HG02588 (cell line): ENCODE results near the gene TDP2.
"Not testable (repeated sequence)": the region's sequence is repeated elsewhere in the genome, so short reads cannot be mapped to it uniquely, and the experiment has no call there.

Experiments
- ATAC-seq: cut with Tn5 transposase; IDR thresholded peaks from one replicate; pipeline ENCODE4 v1.9.1; 2021; ENCODE audit warnings: mild to moderate bottlenecking, moderate library complexity; ENCODE audit not compliant: unreplicated experiment

The TDP2 gene

DNA sequence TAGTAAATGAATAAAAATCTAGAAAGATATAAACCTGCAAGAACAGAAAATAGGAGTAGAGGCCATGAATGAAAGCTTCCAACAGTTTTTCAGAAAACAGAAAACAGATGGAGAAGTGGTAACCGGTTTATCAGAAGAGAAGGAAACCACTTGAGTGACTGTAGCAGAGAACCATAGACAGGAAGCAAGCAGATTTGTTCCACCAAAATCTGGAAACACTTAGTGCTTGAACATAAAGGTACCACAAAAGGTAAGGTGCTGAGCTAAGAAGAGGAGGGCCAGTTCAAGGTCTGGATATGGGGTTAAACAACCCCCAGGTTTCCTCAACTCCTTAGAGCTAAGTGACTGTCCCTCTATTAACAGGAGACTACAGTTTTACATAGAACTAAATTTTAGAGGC lies 11.5 kb downstream of the TDP2 start:
- ATAC-seq, result no peak

DNA sequence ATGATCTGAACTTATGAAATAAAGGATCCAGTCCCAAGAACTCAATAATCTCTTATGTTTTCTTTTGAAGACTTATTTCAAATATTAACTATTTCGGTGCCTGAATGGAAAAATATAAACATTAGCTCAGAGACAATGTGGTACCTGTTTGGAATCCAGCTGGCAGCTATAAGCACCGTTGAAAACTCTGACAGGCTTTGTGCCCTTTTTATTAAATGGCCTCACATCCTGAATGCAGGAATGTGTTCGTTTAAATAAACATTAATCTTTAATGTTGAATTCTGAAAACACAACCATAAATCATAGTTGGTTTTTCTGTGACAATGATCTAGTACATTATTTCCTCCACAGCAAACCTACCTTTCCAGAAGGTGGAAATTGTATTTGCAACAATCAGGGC lies 16.3 kb downstream of the TDP2 start:
- ATAC-seq, result no peak

DNA sequence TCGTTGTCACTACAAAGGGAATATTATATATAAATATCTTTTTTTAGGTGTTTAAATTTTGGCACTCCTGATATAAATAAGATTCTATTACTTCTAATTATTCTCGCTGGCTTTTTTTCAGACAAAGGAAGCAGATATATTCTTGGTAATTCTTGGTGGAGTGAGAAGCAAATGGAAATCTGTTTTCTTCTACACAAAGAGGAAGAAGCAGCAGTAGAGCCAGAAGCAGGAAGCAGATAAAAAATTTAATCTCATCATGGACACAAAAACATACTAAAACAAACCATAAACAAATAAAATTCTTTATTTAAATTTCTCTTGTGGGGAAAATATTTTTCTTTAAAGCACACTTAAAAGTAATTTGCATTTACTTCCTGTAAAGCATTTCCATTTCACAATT lies 17.0 kb downstream of the TDP2 start:
- ATAC-seq, result no peak

DNA sequence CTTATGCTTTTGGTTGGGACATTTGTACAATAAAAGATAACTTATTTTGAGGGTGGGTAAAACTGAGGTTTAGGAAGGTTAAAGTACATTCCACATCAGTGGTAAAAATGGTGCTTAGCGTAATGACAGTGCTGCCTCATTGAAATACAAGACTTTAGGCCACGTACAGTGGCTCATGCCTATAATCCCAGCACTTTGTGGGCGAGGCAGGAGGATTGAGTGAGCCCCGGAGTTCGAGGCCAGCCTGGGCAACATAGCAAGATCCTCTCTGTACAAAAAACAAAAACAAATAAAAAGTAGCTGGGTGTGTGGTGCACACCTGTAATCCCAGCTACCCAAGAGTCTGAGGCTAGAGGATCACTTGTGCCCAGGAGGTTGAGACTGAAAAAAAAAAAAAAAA lies 18.4 kb downstream of the TDP2 start:
- no peak for ATAC-seq

DNA sequence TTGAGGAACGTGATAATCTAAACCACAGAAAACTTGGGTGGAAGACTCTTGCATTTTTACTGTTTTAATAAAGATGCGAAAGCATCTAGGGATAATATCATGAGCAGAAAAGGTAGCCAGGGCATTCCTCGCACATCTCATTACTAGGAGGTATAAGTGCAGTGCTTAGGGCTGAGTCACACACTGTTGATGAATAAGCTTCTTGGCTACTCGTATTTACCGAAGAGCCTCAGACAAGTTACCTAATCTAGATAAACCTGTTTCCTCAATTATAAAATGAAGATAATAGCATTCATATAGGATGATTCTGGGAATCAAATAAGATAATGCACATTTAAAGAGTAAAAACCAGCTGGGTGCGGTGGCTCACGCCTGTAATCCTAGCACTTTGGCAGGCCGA lies 19.9 kb downstream of the TDP2 start:
- no peak for ATAC-seq

DNA sequence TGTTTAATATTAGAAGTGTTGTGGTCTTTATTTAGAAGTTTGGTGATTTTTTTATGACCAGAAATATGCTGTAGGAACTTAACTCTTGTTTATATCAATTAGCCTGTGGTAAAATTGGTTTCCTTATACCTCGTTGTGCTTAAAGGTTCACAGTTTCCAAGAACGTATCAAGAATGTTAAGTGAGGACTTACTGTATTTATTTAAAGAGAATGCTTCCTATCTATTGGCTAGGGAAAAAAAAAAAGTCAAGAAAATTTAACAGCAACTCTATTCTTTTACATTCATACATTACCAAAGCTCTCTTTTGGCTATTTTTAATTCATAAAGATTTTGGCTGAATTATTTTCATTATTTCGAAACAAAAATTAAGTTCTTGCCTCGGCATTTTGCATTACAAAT lies 22.3 kb downstream of the TDP2 start:
- no peak for ATAC-seq

DNA sequence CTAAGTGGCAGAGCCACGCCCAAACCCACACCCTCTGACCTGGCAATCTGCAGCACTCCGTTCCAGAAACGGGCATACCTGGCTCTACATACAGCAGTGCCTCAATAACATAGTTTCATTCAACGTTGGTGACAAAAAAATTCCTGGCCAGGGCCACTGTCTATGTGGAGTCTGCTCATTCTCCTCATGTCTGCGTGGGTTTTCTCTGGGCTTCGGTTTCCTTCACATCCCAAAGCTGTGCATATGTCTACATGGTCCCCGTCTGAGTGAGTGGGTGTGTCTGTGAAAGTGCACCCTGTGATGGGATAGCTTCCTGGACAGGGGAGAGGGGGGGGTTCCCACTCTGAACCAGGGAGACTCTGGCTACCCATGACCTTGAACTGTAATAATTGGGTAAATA lies 22.8 kb downstream of the TDP2 start:
- no peak for ATAC-seq

DNA sequence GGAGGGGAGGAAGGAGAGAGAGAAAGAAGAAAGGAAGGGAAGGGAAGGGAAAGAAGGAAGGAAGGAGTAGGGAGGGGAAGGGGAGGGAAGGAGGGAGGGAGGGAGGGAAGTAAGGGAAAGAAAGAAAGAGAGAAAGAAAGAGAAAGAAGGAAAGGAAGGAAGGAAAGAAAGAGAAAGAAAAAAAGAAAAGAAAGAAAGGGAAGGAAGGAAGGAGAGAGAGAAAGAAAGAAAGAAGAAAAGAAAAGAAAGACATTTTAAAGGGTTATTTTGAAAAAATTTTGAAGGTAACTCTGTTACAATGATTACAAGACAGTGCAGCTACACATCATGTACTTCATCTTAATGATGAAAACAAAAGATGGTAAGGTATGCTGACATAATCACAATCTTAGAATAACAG lies 24.6 kb downstream of the TDP2 start:
- ATAC-seq, result no peak

DNA sequence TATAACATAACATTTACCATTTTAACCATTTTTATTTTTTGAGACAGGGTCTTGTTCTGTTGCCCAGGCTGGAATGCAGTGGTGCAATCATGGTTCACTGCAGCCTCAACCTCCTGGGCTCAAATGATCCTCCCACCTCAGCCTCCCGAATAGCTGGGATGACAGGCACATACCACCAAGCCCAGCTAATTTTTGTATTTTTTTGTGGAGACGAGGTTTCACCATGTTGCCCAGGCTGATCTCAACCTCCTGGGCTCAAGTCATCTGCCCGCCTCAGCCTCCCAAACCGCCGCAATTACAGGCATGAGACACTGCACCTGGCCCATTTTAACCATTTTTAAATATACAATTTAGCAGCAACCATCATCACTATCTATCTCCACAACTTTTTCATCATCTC lies 26.1 kb downstream of the TDP2 start:
- ATAC-seq, result not testable (repeated sequence)

DNA sequence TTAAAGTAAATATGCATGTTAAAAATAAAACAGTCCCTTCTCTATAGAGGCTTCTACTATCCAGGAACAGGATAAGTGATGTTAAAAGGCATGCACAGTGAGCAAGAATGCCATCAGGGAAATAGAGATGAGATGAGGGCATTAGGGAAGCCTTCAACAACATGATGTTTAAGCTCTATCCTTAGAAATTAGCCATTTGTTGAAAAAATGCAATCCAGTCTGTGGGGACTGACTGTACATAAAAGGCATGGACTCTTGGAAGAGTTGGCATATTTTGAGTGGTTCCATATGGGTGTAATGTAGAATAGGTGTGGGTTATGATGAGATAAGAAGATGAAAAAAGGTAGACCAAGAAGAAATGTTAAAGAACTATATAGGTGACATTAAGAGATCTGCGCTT lies 26.5 kb downstream of the TDP2 start:
- no peak for ATAC-seq

DNA sequence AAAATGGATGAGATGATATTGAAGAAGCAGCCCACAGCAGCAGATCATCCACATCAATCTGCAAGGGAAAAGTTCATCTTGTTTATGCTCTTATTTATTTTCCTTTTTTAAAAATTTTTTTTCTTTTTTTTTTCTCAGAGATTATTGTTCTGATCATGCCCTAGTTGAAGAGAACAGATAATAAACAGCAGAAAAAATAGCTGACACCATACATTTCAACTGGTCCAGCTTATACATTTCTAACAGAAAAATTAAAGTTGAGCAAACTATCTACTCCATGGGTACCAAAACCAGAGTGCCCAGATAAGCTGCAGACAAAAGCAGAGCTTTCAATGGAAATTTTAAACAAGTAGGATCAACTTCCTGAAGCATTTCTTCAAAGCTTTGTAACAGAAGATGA lies 30.0 kb downstream of the TDP2 start:
- no peak for ATAC-seq

DNA sequence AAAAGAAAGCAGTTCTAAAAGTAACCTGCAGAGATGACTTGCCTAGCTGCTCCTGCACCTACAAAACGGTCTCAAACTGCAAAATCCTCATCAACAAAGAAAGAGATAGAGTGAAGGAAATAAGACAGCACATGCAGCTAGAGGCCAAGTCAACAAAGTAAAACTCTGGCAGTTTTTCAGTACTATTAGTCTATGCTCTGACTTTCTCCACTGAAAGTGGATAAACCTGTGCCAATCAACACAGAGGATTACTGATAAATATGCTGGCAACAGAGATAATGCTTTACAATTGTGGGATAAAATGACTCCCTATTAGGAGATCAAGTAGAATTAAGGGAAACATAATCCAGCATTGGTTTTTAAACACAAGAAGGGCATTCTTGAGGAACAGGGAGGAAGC lies 34.1 kb downstream of the TDP2 start:
- ATAC-seq, result no peak

DNA sequence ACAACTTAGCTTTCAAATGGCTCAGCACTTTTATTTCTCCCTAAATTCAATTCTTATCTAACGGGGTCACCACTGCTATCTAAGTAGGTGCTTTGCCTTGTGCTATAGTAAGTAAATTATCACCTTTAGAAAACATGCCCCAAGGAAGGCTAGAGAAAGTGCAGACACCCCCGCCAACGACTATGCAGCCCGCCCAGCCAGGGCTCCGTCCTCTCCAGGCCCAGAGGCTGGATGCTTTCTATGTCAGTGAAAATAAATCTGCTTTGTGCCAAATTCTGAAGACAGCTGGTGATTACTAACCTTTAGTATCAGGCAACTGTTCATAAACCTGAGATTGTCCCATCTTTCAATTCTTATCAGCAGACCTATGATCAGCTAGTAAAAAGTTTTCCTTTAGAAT lies 35.0 kb downstream of the TDP2 start:
- ATAC-seq, result no peak

DNA sequence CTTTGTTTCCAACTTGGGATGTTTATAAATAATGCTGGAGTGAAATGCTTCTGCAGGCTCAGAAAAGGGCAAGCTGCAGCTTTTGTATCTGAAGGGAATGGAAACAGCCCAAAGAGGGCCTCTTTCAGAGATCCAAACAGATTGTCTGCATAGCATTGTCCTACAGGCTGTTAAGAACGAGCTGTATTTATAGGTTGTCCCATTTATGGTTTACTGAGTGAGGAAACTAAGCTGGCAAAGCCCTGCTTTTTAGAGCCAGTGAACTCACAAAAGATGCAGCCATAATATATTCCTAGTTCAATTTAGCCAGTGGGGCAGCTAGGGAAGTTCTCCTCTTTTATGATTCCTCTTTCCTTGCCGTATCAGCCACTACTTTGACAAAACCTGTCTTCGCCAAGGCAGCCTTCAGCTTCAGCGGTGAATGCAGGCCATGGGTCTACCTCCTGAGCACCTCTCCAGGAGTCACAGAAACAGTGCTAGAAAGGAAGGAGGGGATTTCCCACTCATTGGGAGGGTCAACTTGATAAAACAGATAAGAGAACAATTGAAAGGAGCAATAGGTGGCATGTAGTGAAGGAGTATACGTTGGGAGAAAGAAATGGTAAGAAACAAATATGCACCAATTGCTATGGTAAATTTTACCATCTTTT lies 35.7 kb downstream of the TDP2 start:
- ATAC-seq, result no peak

DNA sequence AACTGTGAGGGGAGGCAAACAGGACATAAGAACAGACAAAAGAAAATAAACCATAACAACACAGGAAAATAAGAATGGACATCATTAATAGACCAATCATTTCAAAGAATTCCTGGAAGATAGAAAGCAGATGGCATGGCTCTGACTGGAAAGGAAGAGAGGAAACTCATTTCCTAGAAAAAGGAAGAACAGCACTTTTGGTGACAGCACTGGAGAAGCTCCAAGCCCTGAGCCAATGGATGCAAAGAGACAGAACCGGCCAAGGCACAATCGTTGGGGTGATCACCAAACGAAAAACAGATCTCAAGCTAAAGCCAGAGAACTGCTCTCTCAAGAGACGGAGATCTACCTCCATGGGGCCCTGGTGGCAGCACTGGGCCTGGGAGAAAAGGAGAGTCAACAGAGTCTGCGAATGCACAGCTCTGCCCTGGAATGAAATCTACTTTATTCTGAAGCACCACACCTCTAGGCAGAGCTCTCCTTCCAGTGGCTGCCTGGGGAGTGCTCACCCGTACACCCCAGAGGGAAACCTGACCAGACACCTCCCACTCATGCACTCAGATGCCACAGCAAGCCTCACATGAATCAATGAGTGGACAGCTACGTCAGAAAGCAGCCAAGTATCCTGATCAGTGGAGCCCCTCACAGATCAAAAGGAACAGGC lies 44.9 kb downstream of the TDP2 start:
- no peak for ATAC-seq

DNA sequence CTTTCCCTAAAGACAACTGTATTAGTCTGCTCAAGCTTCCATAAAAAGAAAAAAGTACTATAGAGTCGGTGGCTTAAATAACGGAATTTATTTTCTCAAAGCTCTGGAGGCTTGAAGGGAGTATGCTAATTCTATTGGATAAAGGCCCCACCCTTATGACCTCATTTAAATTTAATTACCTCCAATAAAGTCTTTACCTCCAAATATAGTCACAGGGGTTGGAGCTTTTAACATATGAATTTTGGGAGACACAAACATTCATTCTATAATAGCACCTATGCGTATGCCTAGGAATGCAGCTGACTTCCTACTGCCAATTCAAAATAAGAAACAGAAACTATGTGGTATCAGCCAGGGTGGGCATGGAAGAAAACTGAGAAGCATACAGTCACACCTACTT lies 46.1 kb downstream of the TDP2 start:
- ATAC-seq, result no peak

DNA sequence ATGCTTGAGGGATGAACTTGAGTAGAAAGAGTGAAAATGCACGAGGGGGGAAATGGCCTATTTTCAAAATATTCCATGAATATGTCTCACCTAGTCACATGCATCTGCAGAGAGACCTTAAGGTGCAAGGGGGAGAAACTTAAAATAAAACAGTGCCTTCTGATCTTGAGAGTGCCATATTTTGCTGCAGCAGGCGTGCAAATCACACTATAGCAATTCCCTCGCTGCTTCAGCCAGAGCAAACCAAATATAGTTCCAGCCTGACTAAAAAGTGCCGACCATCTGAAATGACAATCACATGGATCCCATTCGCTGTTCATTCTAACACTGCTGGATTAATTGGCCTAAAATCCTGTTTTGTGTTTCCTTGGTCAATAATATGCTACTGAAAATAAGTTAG lies 47.0 kb downstream of the TDP2 start:
- ATAC-seq, result no peak

DNA sequence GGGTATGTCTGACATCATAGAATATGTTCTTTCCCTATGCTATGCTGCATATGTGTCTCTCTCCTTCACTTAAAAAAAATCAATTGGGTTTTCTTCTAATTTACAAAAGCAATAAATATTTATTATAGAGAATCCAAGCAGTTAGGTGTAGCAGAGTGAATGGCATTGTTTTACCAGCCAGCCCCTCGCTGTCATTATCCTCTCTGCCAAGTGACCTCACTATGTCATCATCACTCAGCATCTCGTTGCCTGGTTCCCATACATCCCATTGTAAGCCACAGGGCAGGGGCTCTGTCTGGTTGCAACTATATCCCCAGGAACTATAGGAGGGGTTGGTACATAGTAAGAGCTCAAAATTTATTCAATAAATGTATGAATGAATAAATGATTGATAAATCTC lies 52.1 kb downstream of the TDP2 start:
- no peak for ATAC-seq

DNA sequence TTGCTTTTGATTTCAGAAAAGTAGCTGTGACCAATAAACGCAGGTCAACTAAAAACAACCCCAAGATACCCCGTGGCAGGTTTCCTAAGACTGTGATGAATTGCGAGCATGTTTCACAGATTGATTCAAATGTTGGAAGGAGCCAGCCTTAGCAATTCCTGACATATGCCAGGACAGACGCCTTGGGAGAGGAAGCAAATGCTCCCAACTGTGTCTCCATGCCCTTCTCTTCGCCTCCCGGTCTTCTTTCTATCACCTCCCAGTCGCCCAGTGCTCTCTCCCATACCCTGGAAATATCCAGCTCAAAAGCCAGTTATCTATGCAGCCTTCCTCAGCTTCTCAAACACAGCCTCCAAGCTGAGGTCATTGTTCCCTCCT lies 52.7 kb downstream of the TDP2 start:
- no peak for ATAC-seq

DNA sequence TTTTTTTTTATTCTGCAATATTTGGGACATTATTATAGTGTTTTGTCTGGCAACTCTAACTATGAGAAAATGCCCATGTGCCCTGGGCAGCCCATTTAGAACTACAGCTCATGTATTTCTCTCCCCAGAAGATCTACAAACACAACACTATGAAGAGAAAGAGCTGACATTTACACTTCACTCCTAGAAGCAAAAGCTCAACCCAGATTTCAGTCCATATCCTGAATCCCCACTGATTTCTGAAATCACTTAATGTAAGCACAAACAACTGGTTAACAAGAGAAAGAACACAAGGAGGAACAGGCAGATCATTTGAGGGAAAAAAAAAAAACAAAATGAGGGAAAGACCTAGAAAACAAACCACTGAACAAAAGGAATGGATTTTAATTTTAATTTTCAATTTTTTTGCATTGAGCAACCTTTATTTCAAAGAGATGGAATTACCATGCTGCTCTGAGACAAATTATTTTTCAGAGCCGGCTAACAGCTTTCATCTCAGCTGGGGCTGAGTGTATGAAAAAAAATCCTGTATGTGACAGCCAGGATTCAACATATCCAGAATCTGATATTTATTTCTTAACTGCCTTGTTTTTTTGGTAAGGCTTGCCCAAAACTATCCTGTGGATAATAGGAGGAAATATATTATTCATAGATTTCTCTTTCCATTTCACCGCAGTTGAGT lies 53.2 kb downstream of the TDP2 start:
- ATAC-seq, result no peak

DNA sequence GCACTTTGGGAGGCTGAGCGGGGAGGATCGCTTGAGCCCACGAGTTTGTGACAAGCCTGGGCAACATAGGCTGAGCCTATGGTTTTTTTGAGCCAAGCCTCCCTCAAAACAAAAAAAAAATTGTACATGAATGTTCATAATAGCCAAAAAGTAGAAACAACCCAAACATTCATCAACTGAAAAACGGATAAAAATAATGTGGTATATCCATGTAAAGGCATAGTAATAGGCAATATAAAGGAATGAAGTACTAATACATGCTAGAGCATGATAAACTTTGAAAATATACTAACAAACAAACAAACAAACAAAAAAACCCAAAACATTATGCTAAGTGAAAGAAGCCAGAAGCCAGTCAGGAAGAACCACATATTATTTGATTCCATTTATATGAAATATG lies 56.0 kb downstream of the TDP2 start:
- ATAC-seq, result no peak

DNA sequence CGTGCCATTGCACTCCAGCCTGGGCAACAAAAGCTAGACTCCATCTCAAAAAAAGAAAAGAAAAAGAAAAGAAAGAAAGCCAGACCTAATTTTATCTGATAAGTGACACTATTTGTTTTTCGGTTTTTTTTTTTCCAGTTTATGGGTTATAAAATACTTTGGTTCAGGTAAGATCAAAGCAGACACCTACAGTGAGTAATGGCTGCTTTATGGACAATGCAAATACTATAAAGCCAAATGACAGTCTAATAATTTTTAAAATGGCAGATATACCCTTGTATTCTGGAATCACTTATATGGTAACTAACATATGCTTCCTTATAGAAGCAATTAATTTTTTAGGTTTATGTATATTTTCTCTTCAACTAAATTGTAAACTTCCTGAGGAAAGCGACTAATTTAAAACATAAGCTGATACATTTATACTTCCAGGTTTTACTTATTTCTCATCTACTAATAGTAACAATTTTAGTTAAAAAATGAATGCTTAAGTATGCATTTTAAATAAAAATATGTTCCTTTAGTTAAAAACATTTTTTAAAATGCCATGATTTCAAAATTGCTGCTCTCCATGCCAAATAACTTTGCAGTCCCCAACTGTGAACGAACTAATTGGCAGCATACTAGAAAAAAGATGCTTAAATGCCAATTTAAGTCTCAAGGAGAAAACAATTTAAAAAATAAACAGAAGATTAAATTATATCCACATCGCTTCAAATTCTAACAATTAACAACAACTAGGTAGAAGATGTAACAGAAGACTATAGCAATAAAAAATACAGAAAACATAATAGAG lies 59.2 kb downstream of the TDP2 start:
- no peak for ATAC-seq
